Ramos (cell line): Measurements from ENCODE around the gene GRB2.
"Not testable (repeated sequence)": the region's sequence is repeated elsewhere in the genome, so short reads cannot be mapped to it uniquely, and the experiment has no call there.

Source experiments
- in situ Hi-C: fragments of 300-500 bp; cut with MboI; formaldehyde crosslinking; loops from one replicate; pipeline ENCODE4 v1.14.3; 2022; ENCODE audit warnings: low sequenced_read_pairs; ENCODE audit not compliant: unreplicated experiment

GRB2 gene

GRCh38 chr17:75405365-75406221 lies at the start of gene GRB2:
GRB2 (minus strand) TSS chr17:75405678; CDS start chr17:75393628, 12,050 bp downstream.
- in situ Hi-C loops, result no loop called here

DNA sequence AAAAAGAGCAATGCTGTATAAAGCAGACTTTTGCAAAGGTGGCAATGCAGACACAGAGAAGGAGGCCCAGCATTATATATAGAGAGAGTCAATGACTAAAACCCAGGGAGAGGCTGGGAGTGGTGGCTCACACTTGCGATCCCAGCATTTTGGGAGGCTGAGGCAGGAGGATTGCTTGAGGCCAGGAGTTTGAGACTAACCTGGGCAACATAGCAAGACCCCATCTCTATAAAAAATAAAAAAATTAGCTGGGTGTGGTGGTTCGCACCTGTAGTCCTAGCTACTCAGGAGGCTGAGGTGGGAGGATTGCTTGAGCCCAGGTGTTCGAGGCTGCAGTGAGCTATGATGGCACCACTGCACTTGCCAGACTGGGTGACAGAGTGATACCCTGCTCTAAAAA lies 49.2 kb upstream of the GRB2 start:
- in situ Hi-C loops, result not testable (repeated sequence)

DNA sequence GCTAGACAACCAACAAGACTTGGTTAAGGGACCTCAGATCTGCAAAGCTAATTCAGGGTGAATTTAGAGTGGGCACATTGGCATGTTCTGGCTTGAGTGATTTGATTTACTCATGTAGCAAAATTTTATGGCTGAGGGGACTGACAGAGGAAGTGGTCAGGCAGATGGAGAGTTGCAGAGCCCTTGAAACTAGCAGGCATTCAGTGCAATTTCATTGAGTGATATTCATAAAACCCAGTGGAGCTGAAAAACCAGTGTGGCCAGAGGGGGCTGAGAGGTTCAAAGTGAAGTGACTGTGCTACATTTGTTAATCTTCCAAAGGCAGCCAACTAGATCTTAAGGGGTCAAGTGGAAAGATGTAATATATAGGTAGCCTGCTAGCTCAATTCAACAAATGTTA lies 48.7 kb upstream of the GRB2 start:
- in situ Hi-C loops, result no loop called here

- in situ Hi-C loops, result no loop called here
Measured at GRCh38 chr17:75450270-75450669, 44.8 kb upstream of the GRB2 start.

GRCh38 chr17:75447951-75448856 lies 42.7 kb upstream of the GRB2 start:
- in situ Hi-C loops, result no loop called here

DNA sequence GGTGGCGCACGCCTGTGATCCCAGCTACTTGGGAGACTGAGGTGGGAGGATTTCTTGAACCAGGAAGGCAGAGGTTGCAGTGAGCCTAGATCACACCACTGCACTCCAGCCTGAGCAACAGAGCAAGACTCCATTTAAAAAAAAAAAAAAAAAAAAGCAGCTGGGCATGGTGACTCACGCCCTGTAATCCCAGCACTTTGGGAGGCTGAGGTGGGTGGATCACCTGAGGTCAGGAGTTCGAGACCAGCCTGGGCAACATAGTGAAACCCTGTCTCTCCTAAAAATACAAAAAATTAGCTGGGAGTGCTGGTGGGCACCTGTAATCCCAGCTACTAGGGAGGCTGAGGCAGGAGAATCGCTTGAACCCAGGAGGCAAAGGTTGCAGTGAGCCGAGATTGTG lies 40.4 kb upstream of the GRB2 start:
- in situ Hi-C loops, result not testable (repeated sequence)

DNA sequence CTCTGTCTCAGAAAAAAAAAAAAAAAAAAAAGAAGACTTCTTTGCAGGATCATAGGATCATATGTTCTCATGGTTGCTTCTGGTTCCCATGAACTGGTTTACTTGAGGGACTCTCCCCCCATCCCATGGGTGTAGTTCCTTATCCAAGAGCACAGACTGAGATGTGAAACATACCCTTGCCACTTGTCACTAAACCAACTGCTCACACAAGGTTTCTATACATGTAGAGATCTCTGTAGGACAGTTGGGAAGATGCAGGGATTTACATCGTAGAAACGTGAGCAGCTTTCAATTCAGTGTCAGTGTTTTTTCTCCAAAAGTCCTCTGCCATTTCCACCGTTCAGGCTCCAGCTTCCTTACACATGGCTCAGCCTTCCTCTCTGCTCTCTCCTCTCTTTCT lies 39.8 kb upstream of the GRB2 start:
- in situ Hi-C loops, result no loop called here

- in situ Hi-C loops, result no loop called here
Measured at GRCh38 chr17:75442168-75443103, 37.0 kb upstream of the GRB2 start.

GRCh38 chr17:75440738-75441448 lies 35.4 kb upstream of the GRB2 start:
- in situ Hi-C loops, result no loop called here

DNA sequence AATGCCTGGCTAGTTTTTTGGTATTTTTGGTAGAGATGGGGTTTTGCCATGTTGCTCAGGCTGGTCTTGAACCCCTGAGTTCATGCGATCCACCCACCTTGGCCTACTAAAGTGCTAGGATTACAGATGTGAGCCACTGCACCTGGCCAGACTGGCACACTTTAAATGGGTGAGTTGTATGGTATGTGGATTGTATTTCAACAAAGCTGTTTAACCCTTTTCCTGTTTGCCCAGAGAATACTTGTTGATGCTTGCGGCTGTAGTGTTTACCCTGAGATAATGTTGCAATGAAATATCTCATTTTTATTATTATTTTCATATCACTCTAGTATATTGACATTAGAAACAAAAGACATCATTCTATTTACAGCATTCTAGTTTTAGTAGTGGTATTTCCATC lies 33.8 kb upstream of the GRB2 start:
- in situ Hi-C loops, result no loop called here

DNA sequence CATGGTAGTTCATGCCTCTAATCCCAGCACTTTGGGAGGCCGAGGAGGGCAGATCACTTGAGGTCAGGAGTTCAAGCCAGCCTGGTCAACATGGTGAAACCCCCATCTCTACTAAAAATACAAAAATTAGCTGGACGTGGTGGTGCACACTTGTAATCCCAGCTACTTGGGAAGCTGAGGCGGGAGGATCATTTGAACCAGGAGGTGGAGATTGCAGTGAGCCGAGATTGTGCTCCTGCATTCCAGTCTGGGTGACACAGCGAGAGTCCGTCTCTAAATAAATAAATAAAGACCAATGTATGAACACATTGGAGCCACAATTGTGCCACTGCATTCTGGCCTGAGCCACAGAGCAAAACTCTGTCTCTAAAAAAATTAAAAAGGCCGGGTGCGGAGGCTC lies 31.9 kb upstream of the GRB2 start:
- in situ Hi-C loops, result not testable (repeated sequence)

DNA sequence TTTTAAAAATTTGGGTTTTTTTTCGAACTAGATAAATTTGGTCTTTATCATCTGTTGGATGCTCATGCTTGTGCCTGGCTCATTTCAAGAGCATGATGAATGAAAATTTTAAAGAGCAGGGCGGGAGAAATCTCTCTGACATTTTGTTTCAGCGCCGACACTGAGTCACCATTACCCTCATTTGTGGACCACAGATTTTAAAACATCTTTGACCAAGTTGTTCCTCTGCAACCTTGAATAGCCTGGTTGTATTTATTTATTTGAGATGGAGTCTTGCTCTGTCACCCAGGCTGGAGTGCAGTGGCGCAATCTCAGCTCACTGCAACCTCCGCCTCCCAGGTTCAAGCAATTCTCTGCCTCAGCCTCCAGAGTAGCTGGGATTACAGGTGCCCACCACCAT lies 29.0 kb upstream of the GRB2 start:
- in situ Hi-C loops, result not testable (repeated sequence)

DNA sequence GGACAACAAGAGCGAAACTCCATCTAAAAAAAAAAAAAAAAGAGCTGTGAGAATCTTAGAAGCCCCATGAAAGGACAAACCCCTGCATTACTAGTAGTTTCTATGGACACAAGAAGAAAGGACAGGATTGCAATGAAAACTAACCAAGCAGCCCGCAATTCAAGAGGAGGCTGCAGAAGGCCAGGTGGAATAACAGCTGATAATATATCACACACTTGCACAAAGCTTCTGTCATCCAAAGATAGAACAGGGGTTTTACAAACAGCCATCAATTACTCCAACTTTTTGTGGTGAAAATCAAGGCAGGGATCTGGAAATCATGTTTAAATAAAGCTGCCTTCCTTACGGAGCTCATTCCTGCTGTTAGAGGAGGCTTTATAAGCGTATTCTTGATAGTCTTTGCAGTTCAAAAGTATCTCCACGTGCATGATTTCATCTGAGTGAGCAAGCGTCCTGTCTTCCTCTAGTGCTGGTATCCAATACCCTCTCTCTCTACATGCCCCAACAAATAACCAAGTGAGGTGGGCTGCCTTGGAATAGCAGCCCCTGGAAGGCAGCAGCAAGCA lies 27.8 kb upstream of the GRB2 start:
- in situ Hi-C loops, result no loop called here

DNA sequence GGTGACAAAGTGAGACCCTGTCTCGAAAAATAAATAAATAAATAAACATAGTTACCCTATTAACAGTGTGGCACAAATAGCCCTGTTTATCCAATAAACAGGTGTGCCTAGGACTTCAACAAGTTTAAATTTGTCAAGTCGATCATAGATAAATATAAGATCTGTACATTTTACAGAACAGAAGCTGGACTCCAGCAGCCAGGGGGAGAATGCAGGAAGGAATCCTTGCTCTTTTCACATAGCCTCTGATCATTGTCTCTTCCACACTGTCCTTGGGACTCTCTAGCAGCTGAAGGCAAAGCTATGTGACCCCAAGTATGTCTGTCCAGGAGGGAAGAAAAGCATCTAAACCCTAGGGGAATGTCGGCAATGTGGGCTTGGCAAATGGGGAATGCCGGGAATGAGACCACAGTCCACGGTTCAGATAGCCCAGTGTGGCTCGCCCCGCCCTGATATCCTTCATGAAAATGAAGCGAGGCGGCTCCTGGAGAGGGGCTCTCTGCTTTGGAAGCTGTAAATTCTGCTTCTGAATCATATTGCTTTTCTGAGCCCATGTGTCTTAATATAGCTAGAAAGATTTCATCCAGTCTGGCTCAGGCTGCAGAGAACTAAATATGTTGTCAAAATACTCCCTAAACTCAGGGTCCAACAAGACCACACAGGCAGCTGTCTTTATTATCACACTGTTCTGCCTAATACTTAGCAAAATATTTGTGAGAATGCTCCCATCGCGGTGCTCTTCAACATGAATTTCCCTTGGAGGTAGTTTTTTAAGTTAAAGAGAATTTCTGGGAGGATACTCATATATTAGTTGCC lies 24.9 kb upstream of the GRB2 start:
- in situ Hi-C loops, result no loop called here

- in situ Hi-C loops, result loop anchor here (5.0 to 10.0 kb wide), 2 partner anchors 83 to 316 kb away; no protein-coding TSS in a partner anchor
Measured at GRCh38 chr17:75428543-75429469, 23.3 kb upstream of the GRB2 start.

DNA sequence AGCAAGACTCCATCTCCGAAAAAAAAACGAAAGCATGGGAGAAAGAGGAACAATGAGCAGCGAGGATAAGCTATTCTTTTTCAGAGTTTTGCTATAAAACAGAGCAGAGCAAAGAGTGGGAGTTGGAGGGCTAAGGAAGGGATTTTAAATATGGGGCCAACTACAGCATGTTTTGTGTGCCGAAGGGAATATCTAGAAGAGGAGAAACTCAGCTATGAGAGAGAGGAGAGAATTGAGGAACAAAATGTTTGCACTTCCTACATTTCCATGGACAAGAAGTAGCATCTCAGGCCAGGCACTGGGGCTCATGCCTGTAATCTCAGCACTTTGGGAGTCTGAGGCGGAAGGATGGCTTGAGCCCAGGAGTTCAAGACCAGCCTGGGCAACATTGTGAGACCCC lies 13.1 kb upstream of the GRB2 start:
- in situ Hi-C loops, result loop anchor here (10.0 kb wide), 1 partner anchor 174 kb away; no protein-coding TSS in a partner anchor

DNA sequence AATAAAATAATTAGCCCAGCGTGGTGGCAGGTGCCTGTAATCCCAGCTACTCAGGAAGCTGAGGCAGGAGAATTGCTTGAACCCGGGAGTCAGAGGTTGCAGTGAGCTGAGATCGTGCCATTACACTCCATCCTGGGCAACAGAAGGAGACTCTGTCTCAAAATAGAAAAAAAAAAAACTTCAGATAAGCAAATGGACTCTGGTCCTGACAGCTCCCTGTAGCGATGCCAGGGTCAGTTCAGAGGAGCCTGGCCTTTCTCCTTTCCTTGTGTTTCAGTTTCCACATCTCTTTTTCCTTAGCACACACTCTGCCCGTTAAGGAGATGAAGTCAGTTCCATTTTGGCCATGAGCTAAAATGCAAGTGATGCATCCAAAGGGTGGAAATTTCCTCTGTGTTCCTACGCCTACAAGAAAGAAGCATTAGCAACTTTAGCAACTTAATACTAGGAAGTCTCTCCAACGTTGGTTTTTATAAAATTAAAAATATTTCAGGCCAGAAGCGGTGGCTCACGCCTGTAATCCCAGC lies 11.6 kb upstream of the GRB2 start:
- in situ Hi-C loops, result loop anchor here (10.0 kb wide), 1 partner anchor 172 kb away; no protein-coding TSS in a partner anchor
